MCF 10A (cell line): ENCODE results near the gene C2CD3. TPM values are rescaled to one million over a fixed set of nuclear protein-coding genes. Genes with fewer than 3 reads are reported as not detected.

Experiments
- BruUV-seq: library from RNA; stranded (reverse); fragments of 400-500 nt; replicated peaks from 2 replicates; lab custom pipeline; 2021; lab: Mats Ljungman, UMichigan
- CTCF ChIA-PET: fragments of 300-600 bp; sonication (Branson Sonifier 250); formaldehyde crosslinking; extraction: SDS; loops from one replicate; lab custom pipeline; 2021; ENCODE audit warnings: antibody characterized with exemption, inconsistent platforms; lab: Yijun Ruan, JAX
- POLR2A ChIA-PET: fragments of 300-600, 350-650 bp; sonication (Branson Sonifier 250); formaldehyde crosslinking; extraction: SDS; loops from one replicate; lab custom pipeline; 2020; ENCODE audit warnings: antibody characterized with exemption, inconsistent platforms; lab: Yijun Ruan, JAX
- DNase-seq: peaks from one replicate; pipeline ENCODE4 v3.0.0-alpha.2; 2018; ENCODE audit not compliant: unreplicated experiment
- H3K27ac Mint-ChIP-seq: one replicate; pipeline ENCODE4 v1.8.0; 2022; ENCODE audit warnings: mild to moderate bottlenecking, low read depth, mixed read lengths; ENCODE audit not compliant: unreplicated experiment
- H3K27me3 Mint-ChIP-seq: one replicate; pipeline ENCODE4 v1.8.0; 2022; ENCODE audit warnings: mixed read lengths; ENCODE audit not compliant: insufficient read depth, unreplicated experiment
- H3K36me3 Mint-ChIP-seq: one replicate; pipeline ENCODE4 v1.8.0; 2022; ENCODE audit warnings: mild to moderate bottlenecking, moderate library complexity, mixed read lengths; ENCODE audit not compliant: insufficient read depth, unreplicated experiment
- H3K4me1 Mint-ChIP-seq: one replicate; pipeline ENCODE4 v1.8.0; 2022; ENCODE audit warnings: mixed read lengths; ENCODE audit not compliant: insufficient read depth, unreplicated experiment
- H3K4me3 Mint-ChIP-seq: one replicate; pipeline ENCODE4 v1.8.0; 2022; ENCODE audit warnings: mild to moderate bottlenecking, moderate library complexity, mixed read lengths; ENCODE audit not compliant: unreplicated experiment
- H3K9me3 Mint-ChIP-seq: one replicate; pipeline ENCODE4 v1.8.0; 2022; ENCODE audit warnings: mixed read lengths; ENCODE audit not compliant: unreplicated experiment
- intact Hi-C: fragments of 100-400 bp; cut with micrococcal nuclease; formaldehyde crosslinking; loops from 2 replicates; pipeline ENCODE4 v1.14.1; 2022
- total RNA-seq: library from RNA; stranded (reverse); gene quantifications from 2 replicates; pipeline ENCODE4 v1.2.3, GENCODE V29; 2022
- TF ChIP-seq, protein P1 (sequence below): fragments of 200-600 bp; IDR thresholded peaks from one replicate; pipeline ENCODE4 v1.8.0; 2022; ENCODE audit warnings: antibody characterized with exemption, mild to moderate bottlenecking; ENCODE audit not compliant: unreplicated experiment

Gene C2CD3
- total RNA-seq, 1 experiment from 2014 or later = 18.7 TPM

DNA sequence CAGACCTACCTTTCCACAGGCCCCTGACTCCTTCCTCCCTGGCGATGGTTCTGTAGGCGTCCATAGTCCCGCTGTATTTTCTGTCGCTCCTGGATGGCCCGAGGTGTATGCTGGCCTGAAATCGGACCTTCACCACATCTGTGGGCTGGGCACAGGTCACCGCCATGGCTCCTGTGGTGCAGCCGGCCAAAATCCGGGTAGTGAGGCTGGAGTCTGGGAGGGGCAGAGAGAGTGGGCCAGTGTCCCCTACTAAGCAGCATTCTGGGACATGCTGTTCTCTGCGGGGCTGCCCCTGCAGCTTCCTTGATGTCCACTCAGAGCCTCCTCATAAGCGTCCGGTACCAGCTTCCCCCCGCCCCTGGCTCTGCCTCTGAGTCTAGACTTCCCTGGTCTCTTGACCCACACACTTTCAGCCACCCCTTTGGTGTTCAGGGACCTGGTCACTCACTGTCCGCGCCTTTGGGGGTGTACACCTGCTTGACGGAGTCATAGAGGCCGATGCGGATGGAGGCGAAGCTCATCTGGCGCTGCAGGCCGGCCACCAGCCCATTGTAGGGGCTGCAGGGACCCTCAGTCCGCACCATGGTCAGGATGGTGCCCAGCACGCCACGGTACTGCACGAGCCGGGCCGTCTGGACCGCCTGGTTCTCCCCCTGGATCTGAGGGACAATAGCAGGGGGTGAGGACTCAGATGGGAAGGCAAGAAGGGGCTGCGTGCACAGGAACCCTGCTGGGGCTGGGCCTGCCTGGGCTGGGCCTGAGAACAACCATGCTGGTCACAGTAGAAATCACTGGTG is 164.9 kb downstream of the C2CD3 start:
- H3K4me1 Mint-ChIP-seq = peaks cover 5% of the 10 kb centered on the region
- no TSS peak for BruUV-seq
- no peaks in the 10 kb centered on the region for H3K9me3 Mint-ChIP-seq
- no peak overlapping the region for H3K4me3 Mint-ChIP-seq
- TF ChIP-seq, protein P1, sequence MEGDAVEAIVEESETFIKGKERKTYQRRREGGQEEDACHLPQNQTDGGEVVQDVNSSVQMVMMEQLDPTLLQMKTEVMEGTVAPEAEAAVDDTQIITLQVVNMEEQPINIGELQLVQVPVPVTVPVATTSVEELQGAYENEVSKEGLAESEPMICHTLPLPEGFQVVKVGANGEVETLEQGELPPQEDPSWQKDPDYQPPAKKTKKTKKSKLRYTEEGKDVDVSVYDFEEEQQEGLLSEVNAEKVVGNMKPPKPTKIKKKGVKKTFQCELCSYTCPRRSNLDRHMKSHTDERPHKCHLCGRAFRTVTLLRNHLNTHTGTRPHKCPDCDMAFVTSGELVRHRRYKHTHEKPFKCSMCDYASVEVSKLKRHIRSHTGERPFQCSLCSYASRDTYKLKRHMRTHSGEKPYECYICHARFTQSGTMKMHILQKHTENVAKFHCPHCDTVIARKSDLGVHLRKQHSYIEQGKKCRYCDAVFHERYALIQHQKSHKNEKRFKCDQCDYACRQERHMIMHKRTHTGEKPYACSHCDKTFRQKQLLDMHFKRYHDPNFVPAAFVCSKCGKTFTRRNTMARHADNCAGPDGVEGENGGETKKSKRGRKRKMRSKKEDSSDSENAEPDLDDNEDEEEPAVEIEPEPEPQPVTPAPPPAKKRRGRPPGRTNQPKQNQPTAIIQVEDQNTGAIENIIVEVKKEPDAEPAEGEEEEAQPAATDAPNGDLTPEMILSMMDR = no peak
- ChIA-PET CTCF (interaction anchor here (0.6 kb wide), 1 partner anchor 926 kb away, joined by 3 read pairs; no protein-coding TSS in a partner anchor), POLR2A (no interaction called here)
- intact Hi-C loops = no loop called here
- no peak overlapping the region for H3K27ac Mint-ChIP-seq
- no peaks in the 10 kb centered on the region for H3K27me3 Mint-ChIP-seq
- peaks cover 11% of the 10 kb centered on the region for H3K36me3 Mint-ChIP-seq
- DNase-seq = no peak

DNA sequence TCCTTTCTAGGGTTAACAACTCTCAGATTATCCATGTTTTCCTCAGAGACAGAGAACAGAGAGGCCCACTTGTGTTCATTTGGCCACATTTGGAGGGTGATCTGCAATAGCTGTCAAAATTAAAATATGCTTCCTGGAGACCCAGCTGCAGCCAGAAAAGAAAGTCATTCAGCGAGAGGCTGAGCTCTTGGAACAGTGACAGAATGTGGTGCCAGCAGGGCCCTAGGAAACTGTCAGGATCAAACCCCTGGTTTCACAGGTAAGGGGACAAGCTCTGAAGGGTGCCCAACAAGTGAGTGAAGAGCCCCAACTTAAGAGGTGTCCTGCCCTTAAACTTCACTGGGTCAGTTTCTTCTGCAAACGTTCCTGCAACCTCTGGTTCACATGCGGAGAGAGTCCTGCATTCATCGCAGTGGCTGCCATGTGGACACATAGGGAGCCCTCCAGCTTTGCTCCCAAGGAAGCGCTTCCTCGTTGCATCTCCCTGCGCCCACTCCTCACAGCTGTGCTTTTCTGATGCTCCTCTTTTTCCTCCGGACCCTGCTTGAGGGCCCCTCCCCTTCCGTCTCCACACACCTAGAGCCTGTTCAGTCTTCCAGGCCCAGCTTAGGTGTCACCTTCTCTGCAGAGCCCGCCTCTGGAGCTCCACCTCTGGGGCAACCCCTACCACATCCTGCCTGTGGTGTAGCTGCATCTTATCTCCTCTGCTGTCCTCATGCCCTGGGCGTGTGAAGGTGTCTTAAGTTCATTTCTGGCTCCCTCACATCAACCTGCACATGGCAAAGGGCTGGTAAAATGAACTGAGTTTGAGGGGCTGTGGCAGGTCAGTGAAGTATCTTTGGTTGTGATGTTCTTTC is 165.8 kb downstream of the C2CD3 start:
- H3K36me3 Mint-ChIP-seq = peaks cover 7% of the 10 kb centered on the region
- peaks cover 5% of the 10 kb centered on the region for H3K4me1 Mint-ChIP-seq
- ChIA-PET POLR2A (interaction anchor here (0.7 to 1.2 kb wide), 2 partner anchors 9 to 413 kb away, joined by 3 read pairs; no protein-coding TSS in a partner anchor), CTCF (interaction anchor here (0.5 to 0.6 kb wide), 3 partner anchors 17 to 927 kb away, joined by 3 read pairs; no protein-coding TSS in a partner anchor)
- H3K27ac Mint-ChIP-seq = no peak overlapping the region
- no TSS peak for BruUV-seq
- no peak overlapping the region for H3K4me3 Mint-ChIP-seq
- TF ChIP-seq, protein P1 = no peak
- intact Hi-C loops = no loop called here
- H3K27me3 Mint-ChIP-seq = no peaks in the 10 kb centered on the region
- no peak for DNase-seq
- no peaks in the 10 kb centered on the region for H3K9me3 Mint-ChIP-seq

DNA sequence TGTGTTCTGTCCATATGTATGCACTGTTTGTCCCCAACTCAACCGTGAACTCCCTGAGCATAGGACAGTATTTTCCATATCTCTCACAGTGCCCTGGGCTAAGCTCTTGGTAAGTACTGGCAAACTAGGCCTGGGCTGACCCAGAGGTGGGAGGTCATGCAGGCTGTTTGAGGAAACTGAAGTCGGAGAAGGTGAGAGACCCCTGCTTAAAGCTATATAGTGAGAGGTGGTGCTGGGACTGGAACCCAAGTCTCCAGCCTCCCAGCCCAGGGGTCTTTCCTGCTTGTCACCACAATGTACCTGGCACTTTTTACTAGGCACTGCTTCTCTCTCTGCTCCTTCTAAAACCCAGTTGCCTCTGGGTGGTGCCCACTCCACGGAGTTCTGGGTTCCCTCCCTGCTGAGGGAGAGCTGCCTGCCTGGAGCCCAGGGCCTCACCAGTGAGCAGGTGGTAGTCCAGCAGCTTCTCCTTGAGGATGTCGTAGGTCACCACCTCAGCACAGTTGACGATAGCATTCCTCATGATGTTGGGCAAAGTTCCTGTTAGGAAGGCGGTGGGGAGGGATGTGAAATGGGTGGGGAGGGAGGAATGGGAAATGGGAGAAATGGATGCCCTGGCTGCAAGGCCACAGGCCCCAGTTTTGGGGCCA is 166.6 kb downstream of the C2CD3 start:
- DNase-seq = no peak
- Mint-ChIP-seq H3K36me3 (peaks cover 7% of the 10 kb centered on the region), H3K4me1 (peaks cover 5% of the 10 kb centered on the region), H3K9me3 (no peaks in the 10 kb centered on the region), H3K27ac (no peak overlapping the region), H3K4me3 (no peak overlapping the region), H3K27me3 (no peaks in the 10 kb centered on the region)
- TF ChIP-seq, protein P1 = no peak
- ChIA-PET CTCF (interaction anchor here (0.6 kb wide), 1 partner anchor 18 kb away, joined by 3 read pairs; no protein-coding TSS in a partner anchor), POLR2A (interaction anchor here (1.2 kb wide), 1 partner anchor 10 kb away, joined by 3 read pairs; no protein-coding TSS in a partner anchor)
- intact Hi-C loops = no loop called here
- no TSS peak for BruUV-seq
